K562 (cell line): Measurements from ENCODE around the gene UBXN11. TPM values are rescaled to one million over a fixed set of nuclear protein-coding genes. Genes with fewer than 3 reads are reported as not detected.
A peak's percentile ranks its signal among the peaks of the same experiment; 100 is the strongest.

ENCODE experiments used
- FOXK2 ChIP-seq, 2 experiments: fragments of 450-650 bp; IDR thresholded peaks in 1 of 2; conservative IDR thresholded peaks in 1 of 2; 2 replicates each; pipeline ENCODE4 v1.6.1; 2016; ENCODE audit warnings: low read depth in 2 of 2, mild to moderate bottlenecking in 1 of 2
- MEIS2 ChIP-seq: fragments of 450-650 bp; IDR thresholded peaks from 2 replicates; pipeline ENCODE4 v1.6.1; 2014; ENCODE audit warnings: mild to moderate bottlenecking; ENCODE audit not compliant: partially characterized antibody
- NONO ChIP-seq, 2 experiments: fragments of 200-400 bp in 1 of 2; fragments of 450-650 bp in 1 of 2; formaldehyde crosslinking in 1 of 2; IDR thresholded peaks; 2 replicates each; pipeline ENCODE4 v1.6.1; 2017; ENCODE audit warnings: low read depth in 2 of 2, mild to moderate bottlenecking in 2 of 2, moderate library complexity in 2 of 2, low read length in 1 of 2
- RAD51 ChIP-seq: fragments of 450-650 bp; IDR thresholded peaks from 2 replicates; pipeline ENCODE4 v1.7.1; 2016; ENCODE audit warnings: low read depth, mild to moderate bottlenecking, borderline replicate concordance
- SMAD2 ChIP-seq: fragments of 150-350 bp; IDR thresholded peaks from 2 replicates; pipeline ENCODE4 v1.6.1; 2014; ENCODE audit warnings: low read depth, mild to moderate bottlenecking, low read length
- SMAD3 ChIP-seq: fragments of 450-650 bp; formaldehyde crosslinking; conservative IDR thresholded peaks from 2 replicates; pipeline ENCODE4 v1.4.0; 2020; ENCODE audit warnings: mild to moderate bottlenecking
- SRSF3 ChIP-seq: fragments of 200-400 bp; formaldehyde crosslinking; IDR thresholded peaks from 2 replicates; pipeline ENCODE4 v1.6.1; 2016; ENCODE audit warnings: mild to moderate bottlenecking, low read length, moderate library complexity; ENCODE audit not compliant: insufficient read depth
- TCF7L2 ChIP-seq: fragments of 150-350 bp; IDR thresholded peaks from 2 replicates; pipeline ENCODE4 v1.6.1; 2016; ENCODE audit warnings: low read depth, mild to moderate bottlenecking, low read length, moderate library complexity
- ZBTB26 ChIP-seq: fragments of 450-650 bp; formaldehyde crosslinking; IDR thresholded peaks from 2 replicates; pipeline ENCODE4 v1.4.0; 2022; ENCODE audit warnings: missing genetic modification characterization
- ZFPM2 ChIP-seq: fragments of 250-450 bp; sonication (Bioruptor Pico); IDR thresholded peaks from 2 replicates; pipeline ENCODE4 v1.5.1; 2022; ENCODE audit warnings: mild to moderate bottlenecking
- ZNF444 ChIP-seq: fragments of 250-450 bp; sonication (Bioruptor Pico); IDR thresholded peaks from 2 replicates; pipeline ENCODE4 v1.4.0; 2020; ENCODE audit warnings: mild to moderate bottlenecking, moderate library complexity
- ZNF740 ChIP-seq, 3 experiments: fragments of 200-800 bp in 1 of 3; sonication (Bioruptor generic) in 1 of 3; sonication (generic) in 1 of 3; formaldehyde crosslinking in 1 of 3; IDR thresholded peaks; 2 replicates each; pipeline versions ENCODE4 v1.6.1 to v1.8.0; 2016 to 2022; ENCODE audit warnings: mild to moderate bottlenecking in 2 of 3, missing compliant biosample characterization in 2 of 3, missing genetic modification characterization in 2 of 3, missing genetic modification reagents in 1 of 3
- ZNF77 ChIP-seq: fragments of 250-450 bp; sonication (Bioruptor Pico); IDR thresholded peaks from 2 replicates; pipeline ENCODE4 v1.5.0; 2020
- polyA plus RNA-seq, 8 experiments: library from polyadenylated mRNA; depleted of rRNA in 4 of 8; stranded (reverse) in 5 of 8; unstranded in 3 of 8; fragments of >200 nt; fragmentation: Nextera tagmentation in 2 of 8; fragmentation: Illumina TruSeq in 1 of 8; extraction: Ambion mirVana in 2 of 8; extraction: Trizol in 1 of 8; gene quantifications; 2 replicates each; pipeline versions ENCODE4 v1.2.1 to v1.2.3, GENCODE V29; 2011 to 2014; ENCODE audit warnings: inconsistent platforms in 1 of 8, missing spikeins in 1 of 8
- total RNA-seq, 7 experiments: library from RNA; depleted of rRNA in 6 of 7; stranded (reverse); fragments of >200 nt in 6 of 7; fragmentation: Illumina TruSeq in 2 of 7; extraction: Trizol in 2 of 7; gene quantifications; 2 replicates each; pipeline versions ENCODE4 v1.2.1 to v1.2.3, GENCODE V29; 2011 to 2021; ENCODE audit warnings: low replicate concordance in 1 of 7
- TF ChIP-seq, protein P1 (sequence below): fragments of 450-650 bp; IDR thresholded peaks from 2 replicates; pipeline ENCODE4 v1.6.1; 2017; ENCODE audit warnings: antibody characterized with exemption, mild to moderate bottlenecking
- TF ChIP-seq, protein P2 (sequence below): fragments of 450-650 bp; IDR thresholded peaks from 2 replicates; pipeline ENCODE4 v1.6.1; 2018; ENCODE audit not compliant: partially characterized antibody
- TF ChIP-seq, protein P3 (sequence below): fragments of 450-650 bp; formaldehyde crosslinking; IDR thresholded peaks from 2 replicates; pipeline ENCODE4 v1.4.0; 2020; ENCODE audit warnings: mild to moderate bottlenecking, moderate library complexity

UBXN11 gene
- total and polyA plus RNA-seq, 9 of the 15 experiments (the other 6 are each of a cell fraction or from before 2014, with no cell fraction given), result 0.48 to 34.3 (median 11.3) TPM

DNA sequence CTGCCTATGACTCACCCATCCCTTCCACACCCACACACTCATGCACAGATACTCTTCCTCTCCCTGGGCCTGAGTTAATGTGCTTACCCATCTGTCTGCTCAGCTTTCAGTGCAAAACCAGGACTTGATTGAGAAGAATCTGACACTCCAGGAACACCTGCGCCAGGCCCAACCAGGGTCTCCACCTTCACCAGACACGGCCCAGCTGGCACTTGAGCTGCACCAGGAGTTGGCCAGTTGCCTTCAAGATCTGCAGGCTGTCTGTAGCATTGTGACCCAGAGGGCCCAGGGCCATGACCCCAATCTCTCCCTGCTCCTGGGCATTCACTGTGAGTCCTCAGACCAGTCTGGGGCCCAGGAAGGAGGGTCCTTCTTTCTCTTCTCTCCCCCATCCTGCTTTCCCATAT lies 30.0 kb downstream of the UBXN11 start (continued):
- TF ChIP-seq, protein P1, sequence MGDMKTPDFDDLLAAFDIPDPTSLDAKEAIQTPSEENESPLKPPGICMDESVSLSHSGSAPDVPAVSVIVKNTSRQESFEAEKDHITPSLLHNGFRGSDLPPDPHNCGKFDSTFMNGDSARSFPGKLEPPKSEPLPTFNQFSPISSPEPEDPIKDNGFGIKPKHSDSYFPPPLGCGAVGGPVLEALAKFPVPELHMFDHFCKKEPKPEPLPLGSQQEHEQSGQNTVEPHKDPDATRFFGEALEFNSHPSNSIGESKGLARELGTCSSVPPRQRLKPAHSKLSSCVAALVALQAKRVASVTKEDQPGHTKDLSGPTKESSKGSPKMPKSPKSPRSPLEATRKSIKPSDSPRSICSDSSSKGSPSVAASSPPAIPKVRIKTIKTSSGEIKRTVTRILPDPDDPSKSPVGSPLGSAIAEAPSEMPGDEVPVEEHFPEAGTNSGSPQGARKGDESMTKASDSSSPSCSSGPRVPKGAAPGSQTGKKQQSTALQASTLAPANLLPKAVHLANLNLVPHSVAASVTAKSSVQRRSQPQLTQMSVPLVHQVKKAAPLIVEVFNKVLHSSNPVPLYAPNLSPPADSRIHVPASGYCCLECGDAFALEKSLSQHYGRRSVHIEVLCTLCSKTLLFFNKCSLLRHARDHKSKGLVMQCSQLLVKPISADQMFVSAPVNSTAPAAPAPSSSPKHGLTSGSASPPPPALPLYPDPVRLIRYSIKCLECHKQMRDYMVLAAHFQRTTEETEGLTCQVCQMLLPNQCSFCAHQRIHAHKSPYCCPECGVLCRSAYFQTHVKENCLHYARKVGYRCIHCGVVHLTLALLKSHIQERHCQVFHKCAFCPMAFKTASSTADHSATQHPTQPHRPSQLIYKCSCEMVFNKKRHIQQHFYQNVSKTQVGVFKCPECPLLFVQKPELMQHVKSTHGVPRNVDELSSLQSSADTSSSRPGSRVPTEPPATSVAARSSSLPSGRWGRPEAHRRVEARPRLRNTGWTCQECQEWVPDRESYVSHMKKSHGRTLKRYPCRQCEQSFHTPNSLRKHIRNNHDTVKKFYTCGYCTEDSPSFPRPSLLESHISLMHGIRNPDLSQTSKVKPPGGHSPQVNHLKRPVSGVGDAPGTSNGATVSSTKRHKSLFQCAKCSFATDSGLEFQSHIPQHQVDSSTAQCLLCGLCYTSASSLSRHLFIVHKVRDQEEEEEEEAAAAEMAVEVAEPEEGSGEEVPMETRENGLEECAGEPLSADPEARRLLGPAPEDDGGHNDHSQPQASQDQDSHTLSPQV, result peak; percentile 7; the same call in 1 of the 2 replicates
- TF ChIP-seq SRSF3, result no peak
- no peak for TF ChIP-seq ZNF77 (CRISPR knock-in tag)
- no peak for TF ChIP-seq SMAD3
- no peak for TF ChIP-seq ZFPM2 (CRISPR knock-in tag)
- TF ChIP-seq, protein P2, sequence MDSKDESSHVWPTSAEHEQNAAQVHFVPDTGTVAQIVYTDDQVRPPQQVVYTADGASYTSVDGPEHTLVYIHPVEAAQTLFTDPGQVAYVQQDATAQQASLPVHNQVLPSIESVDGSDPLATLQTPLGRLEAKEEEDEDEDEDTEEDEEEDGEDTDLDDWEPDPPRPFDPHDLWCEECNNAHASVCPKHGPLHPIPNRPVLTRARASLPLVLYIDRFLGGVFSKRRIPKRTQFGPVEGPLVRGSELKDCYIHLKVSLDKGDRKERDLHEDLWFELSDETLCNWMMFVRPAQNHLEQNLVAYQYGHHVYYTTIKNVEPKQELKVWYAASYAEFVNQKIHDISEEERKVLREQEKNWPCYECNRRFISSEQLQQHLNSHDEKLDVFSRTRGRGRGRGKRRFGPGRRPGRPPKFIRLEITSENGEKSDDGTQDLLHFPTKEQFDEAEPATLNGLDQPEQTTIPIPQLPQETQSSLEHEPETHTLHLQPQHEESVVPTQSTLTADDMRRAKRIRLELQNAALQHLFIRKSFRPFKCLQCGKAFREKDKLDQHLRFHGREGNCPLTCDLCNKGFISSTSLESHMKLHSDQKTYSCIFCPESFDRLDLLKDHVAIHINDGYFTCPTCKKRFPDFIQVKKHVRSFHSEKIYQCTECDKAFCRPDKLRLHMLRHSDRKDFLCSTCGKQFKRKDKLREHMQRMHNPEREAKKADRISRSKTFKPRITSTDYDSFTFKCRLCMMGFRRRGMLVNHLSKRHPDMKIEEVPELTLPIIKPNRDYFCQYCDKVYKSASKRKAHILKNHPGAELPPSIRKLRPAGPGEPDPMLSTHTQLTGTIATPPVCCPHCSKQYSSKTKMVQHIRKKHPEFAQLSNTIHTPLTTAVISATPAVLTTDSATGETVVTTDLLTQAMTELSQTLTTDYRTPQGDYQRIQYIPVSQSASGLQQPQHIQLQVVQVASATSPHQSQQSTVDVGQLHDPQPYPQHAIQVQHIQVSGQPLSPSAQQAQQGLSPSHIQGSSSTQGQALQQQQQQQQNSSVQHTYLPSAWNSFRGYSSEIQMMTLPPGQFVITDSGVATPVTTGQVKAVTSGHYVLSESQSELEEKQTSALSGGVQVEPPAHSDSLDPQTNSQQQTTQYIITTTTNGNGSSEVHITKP, result peak; percentile 49
- no peak for TF ChIP-seq RAD51
- TF ChIP-seq ZNF740 (CRISPR knock-in tag; IDR thresholded peaks at IDR 0.05), result no peak
- no peak for TF ChIP-seq ZNF740 (tag; IDR thresholded peaks at IDR 0.05)
- TF ChIP-seq SMAD2, result no peak
- TF ChIP-seq TCF7L2, result no peak
- TF ChIP-seq MEIS2, result no peak
- no peak for TF ChIP-seq NONO (IDR thresholded peaks at IDR 0.05; ENCODE audit: low read depth in 2 of 2, low read length in 1 of 2)
- TF ChIP-seq ZBTB26 (CRISPR knock-in tag), result no peak; the same call in 1 of the 2 replicates
- TF ChIP-seq, protein P3, sequence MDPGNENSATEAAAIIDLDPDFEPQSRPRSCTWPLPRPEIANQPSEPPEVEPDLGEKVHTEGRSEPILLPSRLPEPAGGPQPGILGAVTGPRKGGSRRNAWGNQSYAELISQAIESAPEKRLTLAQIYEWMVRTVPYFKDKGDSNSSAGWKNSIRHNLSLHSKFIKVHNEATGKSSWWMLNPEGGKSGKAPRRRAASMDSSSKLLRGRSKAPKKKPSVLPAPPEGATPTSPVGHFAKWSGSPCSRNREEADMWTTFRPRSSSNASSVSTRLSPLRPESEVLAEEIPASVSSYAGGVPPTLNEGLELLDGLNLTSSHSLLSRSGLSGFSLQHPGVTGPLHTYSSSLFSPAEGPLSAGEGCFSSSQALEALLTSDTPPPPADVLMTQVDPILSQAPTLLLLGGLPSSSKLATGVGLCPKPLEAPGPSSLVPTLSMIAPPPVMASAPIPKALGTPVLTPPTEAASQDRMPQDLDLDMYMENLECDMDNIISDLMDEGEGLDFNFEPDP (CRISPR knock-in tag), result no peak
- no peak for TF ChIP-seq FOXK2 (conservative IDR thresholded peaks at IDR 0.05 in 1 of 2, IDR thresholded peaks at IDR 0.05 in 1 of 2; ENCODE audit: low read depth in 2 of 2)
- TF ChIP-seq ZNF444 (CRISPR knock-in tag), result no peak
